ENCODE measurements around the gene ABCB11.
"Not testable (repeated sequence)": the region's sequence is repeated elsewhere in the genome, so short reads cannot be mapped to it uniquely, and the experiment has no call there.

ABCB11 gene

DNA sequence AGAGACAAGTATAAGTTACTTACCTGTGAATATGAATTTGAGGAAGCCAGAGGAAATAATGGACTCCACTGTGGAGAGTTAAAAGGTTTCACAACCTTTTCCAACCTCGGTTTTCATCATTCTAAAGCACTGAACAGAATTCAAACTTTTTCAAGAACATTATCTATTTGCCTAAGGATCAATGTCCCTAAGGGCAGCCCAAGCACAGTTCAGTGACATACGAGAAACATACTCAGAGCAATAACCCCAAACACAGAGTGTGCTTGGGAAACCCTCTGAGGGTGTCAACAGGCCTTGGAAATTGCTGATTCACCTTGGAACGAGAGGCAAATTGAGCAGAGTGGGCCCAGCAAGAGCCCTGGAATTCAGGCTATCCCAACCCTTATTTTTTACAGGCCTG lies at the start of gene ABCB11:
ABCB11 (minus strand) TSS at position 123 of the 400 bp plus-strand sequence. CDS start 13,199 bp downstream, outside the sequence.
- DNase-seq = no peak

DNA sequence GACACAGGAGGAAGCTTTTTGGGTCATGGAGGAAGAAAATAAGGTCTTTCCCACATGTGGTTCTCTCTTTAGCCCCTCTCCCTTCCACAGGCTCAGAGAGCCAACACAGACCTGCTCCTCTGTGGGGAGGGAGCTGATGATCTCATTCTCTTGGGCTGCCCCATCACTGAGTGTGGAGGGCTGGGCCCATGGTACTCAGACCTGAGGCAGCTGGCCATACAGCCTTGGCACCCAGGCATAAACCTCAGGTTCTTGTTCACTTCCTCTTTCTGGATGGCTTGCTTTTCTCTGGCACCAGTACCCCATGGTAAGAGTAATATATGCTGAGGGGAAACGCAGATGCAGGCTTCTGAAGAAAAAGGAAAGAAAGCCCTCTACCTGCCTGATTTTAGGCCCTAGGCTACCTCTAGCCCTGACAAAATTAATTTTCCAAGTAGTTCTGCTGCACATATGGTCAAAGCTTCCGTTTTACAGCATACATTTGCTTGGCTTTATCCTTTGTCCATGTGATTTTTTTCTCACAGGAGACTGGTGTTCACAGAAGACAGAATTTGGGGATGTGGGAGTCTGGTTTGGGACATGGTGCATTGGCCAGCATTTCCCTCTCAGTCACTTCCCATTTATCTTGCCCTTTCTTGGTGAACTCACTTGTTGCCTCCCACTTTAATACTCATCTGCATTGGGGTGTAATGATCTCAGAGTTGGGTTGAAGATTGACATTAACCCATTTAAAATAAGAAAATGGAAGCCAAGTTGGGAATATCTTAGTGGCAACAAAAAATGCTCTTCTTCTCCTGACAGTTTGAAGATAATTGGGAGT lies 49.3 kb upstream of the ABCB11 start:
- no peak for DNase-seq

DNA sequence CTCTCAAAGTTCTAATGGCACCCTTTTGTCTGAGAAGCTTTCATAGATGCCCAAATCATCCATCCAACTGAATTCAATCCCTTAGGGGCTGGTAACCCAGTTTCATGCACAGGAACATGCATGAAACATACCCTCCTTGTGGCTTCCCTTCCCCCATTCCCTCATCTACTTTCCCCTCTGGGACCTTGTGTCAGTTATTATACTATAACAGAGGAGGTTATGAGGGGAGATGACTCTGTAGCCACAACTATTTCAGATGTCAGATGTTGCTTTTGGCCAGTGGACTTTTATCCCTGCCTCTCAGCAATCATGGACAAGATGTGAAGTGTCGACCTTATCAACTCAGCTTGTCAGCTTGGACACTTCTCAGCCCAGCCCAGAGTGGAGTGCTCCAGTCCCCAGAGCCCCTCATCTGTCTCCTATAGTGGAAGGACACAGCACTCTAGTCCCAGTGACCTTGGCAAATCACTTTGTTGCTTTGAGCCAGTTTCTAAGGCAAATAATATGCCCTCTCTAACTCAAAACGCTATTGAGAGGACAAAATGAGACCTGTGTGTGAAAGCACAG lies 46.6 kb upstream of the ABCB11 start:
- DNase-seq = no peak

DNA sequence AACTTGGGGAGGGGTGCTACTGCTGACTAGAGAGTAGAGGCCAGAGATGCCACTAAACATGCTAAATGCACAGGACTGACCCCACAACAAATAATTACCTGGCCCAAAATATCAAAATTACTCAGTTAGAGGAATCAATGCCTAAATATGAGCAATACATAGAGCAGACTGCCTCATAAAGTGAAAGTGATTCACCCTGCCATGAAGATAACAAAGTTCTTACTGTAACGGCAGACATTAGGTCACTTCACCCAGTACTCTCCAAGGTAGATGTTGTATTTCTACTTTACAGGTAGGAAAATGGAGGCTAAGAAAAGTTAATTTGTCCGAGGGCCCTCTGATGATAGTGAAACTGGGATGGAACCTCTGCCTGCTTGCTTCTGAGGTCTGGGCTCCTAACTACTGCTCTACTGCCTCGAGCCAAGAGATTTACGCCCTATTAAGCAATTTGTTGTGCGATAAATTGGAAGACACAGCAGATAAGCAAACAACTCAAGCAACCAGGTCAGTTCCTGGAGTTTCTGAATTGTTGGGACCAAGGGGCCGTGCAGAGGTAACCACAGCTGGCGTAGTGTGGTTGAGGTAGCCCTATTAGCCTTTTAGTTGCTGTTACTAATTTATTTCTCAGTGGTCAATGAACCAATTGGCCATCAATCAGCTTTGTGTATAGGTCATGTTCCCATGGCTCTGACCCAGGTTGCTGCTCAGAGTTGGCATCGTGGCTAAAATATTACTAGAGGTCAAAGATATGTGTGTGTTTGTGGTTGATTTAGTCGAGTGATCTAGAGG lies 43.0 kb upstream of the ABCB11 start:
- DNase-seq = no peak

DNA sequence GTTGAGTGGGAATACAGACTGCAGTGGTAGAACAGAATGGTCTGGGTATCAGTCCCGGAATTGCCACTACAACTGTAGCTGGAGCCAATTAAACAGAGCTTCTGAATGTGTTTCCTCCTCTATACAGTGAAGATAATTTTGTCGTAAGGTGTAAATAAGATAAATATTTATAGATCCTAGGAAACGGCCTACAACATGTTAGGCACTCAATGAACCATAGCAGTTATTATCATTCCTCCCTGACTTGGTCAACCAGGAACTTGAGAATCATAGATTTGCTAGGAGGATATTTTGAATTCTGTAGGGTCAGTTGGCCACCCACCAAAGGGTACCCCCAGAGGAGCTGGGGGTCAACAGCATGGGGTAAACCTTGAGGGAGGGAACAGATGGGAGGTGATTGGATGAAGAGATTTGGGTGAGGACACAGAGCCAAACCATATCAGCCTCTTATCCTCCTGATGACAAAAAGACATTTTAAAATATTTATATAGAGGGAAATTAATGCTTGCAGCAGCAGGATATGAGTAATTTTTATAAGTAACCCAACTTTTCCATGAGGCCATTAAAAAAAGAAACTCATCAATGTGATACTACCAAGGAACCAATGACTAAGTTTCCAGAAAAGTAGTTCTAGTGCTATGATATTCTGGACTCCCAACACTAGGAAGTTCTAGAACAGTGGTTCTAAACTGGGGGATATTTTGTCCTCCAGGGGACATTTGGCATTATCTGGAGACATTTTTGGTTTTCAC lies 42.3 kb upstream of the ABCB11 start:
- no peak for DNase-seq

DNA sequence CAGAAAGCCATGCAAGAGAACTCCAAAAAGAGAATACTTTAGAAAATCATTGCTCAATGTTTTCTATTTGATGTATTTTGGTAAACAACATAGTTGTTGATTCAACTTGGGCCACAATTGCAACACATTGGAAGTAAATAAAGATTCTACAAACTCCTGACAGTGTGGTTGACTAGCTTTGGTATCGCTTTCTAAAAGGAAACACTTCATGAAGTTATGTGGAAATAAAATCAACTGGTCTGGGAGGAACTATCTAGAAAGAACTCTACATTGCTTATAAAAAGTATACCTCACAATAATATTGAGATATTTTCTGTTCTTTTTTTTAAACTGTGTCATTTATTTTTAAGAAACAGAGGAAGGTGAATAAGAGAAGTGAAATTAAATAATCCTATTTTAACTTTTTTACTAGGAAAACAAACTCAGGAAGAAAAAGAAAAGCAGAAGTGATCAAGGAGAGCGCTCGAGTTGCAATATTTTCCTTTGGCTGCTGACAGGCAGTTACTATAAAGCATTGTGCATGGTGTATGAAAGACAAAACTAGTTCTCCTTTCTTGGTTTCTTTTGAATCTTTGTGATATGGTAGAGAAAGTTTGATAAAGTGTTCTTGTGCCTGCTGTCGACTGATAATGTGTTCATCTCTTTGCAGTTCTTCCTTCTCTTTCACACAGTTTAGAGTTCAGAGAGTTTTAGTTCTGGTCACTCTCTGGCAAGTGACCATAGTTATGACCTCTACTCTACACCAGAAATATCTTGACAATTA lies 41.2 kb upstream of the ABCB11 start:
- DNase-seq = no peak

DNA sequence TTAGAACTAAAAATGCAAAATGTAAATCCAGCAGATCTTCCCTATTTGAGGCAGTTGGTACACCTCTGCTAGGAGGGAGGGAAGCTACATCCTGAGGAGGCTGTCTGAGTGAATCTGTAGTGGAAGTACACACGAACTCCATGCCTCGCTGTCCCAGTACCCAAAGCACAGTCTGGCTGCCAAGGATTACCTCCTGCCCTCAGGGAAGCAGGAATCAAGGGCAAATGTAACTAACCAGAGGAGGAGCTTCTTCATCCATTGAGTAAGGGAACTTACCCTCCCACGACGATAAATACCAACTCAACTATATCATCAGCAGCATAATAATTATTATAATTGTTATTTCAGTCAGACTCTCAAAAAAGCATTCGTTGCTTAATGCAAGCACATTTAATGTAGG lies 40.3 kb upstream of the ABCB11 start:
- no peak for DNase-seq

DNA sequence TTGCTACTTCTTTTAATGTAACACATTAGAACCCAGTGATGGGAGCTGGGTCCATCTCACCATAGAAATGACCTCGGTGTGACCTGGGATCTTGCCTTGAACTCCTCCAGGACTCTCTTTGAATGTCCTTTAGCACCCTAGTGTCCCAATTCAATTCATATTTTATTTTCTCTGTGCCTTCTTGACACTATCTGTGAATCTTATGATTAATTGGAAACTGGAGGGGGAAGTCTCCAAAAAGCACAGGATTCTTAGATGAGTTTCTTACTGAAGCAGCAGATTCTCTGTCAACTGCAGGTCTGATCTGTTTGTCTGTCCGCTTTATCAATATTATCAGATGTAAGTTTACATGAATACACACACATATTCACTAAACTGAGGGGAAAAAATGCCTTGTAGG lies 38.7 kb upstream of the ABCB11 start:
- DNase-seq = no peak

DNA sequence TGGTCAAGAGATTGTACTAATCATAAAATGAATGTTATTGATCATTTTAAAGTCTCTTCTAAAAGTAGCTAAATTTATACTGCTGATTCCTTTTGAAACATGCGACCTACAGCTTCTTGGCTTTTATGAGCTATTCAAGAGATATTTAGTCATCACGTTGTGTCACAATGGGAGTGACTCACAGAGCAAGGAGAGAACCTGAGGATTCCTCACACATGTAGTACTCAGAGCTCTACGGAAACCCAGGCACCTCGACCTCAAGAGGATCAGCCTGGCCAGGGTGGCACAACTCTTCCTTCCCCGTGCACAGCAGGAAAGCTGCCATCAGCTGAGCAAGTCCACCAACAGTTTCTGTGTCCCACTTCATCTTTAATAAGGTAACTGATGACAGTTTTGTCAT lies 38.2 kb upstream of the ABCB11 start, which contains the start of gene DHRS9:
DHRS9 (plus strand) TSS at position 223 of the 400 bp plus-strand sequence. CDS start 12,019 bp downstream, outside the sequence.
- no peak for DNase-seq

DNA sequence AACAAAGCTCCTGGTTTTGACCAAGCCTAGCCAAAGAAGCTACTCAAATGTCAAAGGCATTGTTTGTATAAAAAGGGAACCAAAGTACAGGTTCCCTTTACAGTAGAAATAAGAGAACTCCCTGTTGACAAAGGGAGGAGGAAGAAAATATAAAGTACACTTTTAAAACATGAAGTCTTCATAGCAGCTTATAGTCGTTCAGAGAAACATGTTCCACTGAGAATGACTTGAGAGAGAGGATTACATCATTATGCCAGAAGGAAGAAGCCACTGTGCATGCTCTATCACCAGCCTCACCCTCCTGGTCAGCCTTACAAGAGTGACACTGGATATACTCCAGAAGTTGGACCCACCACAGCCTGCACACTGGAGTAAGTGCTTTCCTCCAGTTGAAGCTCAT lies 35.8 kb upstream of the ABCB11 start:
- DNase-seq = no peak

DNA sequence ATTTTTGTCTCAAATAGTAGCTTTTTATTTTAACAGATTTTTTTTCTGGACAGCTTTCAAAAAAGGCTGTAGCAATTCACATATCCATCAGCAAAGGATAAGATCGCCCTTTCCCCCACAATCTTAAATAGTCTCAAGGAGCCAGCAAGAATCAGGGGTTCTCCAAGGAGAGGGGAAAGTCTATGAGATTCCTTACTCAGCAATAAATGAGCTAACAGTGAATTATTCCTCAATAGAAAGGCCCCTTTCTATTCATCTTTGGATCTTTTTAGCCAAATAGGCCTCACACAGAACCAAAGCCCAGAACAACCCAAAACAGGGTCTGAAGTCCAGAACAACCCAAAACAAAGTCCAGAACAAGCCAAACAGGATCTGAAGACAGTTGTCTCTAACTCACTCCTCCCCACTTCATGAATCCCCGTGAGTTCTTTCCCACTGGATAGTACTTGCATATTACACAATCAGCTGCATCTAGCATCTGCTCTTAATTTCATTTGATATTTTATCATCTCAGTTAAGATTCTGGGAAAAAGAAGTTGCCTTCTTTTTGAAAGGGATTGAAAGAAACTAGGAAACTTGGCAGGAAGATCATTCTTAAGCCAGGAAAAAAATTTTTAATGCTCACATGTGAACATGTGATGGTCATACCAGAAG lies 34.9 kb upstream of the ABCB11 start:
- no peak for DNase-seq

DNA sequence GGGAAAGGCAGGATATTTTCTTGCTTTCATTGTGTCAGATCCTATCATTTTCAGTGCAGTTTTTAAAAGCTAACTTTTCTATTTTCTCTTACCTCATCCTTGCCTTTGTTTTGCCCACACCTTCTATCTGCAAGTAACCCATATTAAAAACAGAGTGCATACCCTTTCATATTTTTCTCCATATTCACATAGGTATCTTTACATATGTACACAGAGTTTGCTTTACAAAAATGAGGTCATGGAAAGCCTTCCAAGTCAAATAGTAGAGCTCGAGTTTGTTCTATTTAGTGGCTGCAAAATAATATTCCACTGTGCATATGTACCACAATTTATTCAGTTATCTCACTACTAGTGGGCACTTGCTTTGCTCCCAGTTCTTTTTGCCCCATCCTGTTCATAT lies 34.3 kb upstream of the ABCB11 start:
- DNase-seq = no peak

DNA sequence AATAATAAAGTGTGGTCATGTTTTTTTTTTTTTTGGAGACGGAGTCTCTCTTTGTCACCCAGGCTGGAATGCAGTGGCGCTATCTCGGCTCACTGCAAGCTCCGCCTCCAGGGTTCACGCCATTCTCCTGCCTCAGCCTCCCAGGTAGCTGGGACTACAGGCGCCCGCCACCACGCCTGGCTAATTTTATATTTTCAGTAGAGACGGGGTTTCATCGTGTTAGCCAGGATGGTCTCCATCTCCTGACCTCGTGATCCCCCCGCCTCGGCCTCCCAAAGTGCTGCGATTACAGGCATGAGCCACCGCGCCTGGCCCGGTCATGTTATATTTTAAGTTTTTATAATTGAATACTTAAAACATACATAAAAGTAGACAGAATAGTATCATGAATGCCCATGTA lies 33.1 kb upstream of the ABCB11 start:
- not testable (repeated sequence) for DNase-seq

DNA sequence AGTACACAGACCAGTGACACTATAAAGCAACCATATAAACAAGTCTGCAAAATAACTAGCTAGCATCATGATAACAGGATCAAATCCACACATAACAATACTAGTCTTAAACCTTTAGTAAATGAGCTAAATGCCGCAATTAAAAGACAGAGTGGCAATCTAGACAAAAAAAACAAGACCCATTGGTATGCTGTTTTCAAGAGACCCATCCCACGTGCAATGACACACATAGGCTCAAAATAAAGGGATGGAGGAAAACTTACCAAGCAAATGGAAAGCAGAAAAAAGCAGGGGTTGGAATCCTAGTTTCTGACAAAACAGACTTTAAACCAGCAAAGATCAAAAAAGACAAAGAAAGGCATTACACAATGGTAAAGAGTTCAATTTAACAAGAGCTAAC lies 23.5 kb upstream of the ABCB11 start:
- DNase-seq = not testable (repeated sequence)

DNA sequence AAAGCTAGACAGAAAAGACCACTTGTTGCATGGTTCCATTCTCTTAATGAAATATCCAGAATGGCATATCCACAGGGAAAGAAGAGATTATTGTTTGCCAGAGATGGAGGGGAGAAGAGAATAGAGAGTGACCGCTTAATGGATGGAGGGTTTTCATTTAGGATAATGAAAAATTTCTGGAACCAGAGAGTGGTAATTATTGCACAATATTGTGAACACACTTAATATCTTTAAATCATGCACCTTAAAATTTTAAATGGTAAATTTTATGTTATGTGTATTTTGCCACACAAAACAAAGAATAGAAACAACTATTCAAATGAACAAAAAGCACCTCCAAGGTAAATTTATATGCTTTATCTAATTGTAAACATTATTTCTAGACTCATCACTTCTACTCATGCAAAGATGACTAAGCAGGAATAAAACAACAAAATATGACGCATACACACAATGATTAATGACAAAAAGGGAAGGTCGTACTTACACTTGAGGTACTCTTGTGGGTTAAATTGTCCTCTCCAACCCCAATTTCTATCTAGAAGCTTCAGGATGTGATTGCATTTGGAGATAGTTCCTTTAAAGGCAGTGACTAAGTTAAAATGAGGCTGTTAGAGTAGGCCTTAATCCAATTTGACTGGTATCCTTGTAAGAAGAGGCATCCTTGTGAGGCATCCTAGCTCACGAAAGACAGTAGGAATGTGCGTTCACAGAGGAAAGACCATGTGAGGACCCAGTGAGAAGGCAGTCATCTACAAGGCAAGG lies 19.5 kb upstream of the ABCB11 start:
- no peak for DNase-seq

DNA sequence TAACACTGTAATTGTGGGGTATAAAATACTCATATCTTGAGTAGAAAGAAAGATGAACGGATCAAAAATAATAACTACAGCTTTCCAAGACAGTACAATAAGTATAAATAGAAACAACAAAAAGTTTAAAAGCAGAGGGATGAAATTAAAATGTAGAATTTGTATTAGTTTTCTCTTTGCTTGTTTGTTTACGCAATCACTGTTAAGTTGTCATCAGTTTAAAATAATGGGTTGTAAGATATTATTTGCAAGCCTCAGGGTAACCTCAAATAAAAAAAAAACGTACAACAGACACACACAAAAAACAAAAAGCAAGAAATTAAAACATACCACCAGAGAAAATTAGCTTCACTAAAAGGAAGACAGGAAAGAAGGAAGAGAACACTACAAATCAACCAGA lies 18.0 kb upstream of the ABCB11 start:
- DNase-seq = no peak

DNA sequence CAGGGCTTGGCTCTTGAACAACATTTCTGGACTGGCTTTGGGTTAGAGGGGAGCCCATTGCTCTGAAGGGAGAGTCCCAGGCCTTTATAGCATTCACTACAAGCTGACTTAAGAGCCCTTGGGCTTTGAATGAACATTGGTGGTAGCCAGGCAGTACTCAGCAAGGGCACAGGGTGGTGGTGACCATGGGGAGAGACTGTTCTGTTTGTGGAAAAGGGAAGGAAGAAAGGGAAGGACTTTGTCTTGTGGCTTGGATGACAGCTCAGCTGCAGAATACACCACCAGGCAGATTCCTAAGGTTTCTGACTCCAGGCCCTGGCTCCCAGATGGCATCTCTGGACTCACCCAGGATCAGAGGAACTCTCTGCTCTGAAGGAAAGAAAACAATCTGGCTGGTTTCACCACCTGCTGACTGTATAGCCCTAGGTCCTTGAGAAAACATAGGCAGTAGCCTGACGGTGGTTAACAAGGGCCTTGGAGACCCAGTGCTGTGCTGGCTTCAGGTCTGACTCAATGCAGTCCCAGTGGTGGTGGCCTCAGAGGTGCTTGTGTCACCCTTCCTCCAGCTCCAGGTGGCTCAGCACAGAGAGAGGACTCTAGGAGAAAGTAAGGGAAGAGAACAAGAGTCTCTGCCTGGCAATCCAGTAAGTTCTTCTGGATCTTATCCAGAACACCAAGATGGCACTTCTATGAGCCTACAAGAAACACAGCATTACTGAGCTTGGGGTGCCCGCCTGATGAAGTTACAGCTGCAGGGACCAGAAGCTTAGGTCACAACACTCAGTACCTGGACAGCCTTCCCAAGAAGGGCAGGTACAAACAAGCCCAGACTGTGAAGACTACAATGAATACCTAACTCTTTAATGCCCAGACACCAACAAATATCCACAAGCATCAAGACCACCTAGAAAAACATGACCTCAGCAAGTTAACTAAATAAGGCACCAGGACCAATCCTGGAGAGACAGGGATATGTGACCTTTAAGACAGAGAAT lies 16.4 kb upstream of the ABCB11 start:
- DNase-seq = no peak

DNA sequence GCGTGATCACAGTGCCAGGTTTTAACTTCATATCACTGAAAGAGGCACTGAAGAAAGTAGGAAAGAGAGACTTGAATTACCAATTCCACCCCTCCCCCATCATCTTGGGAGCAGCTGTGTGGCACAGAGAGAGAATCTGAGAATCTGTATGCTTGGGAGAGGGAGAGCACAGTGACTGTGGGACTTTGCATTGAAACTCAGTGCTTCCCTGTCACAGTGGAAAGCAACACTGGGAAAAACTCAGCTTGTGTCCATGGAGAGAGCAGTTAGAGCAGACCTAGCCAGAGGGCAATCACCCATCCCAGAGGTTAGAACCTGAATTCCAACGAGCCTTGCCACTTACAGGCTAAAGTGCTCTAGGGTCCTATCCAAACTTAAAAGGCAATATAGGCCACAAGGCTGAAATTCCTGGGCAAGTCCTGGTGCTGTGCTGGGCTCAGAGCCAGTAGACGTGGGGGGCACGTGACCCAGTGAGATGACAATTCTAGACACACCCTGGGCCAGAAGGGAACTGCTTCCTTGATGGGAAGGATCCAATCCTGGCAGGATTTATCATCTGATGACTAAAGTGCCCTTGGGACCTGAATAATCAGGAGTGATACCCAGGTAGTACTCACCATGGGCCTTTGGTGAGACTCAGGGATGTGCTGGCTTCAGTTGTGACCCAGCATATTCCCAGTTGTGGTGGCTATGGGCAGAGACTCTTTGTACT lies 15.5 kb upstream of the ABCB11 start:
- DNase-seq = no peak

DNA sequence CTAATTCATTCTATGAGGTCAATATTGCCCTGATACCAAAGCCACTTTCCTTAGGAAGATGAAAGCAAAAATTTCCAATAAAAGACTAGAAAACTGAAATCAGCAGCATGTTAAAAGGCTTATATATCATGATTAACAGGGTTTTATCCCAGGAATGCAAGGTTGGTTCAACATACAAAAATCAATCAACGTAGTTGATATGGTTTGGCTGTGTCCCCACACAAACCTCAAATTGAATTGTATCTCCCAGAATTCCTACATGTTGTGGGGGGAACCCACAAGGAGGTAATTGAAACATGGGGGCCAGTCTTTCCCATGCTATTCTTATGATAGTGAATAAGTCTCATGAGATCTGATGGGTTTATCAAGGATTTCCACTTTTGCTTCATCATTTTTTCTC lies 11.7 kb upstream of the ABCB11 start:
- DNase-seq = no peak

All from stimulated activated CD4-positive, alpha-beta T cell treated with anti-CD3 and anti-CD28 coated beads, Interleukin-4, amount 100 ng/mL, for 1 hour (primary cell).